GM12892 (cell line): ENCODE results near the gene NKAPD1.

ENCODE experiments used
- POLR2A ChIP-seq: IDR thresholded peaks from 2 replicates; pipeline ENCODE4 v1.6.1; 2011; ENCODE audit warnings: low read depth, low read length, control low read depth
- TAF1 ChIP-seq: IDR thresholded peaks from 2 replicates; pipeline ENCODE4 v1.6.1; 2011; ENCODE audit warnings: low read depth, mild to moderate bottlenecking, control low read depth, low read length, borderline replicate concordance

DNA sequence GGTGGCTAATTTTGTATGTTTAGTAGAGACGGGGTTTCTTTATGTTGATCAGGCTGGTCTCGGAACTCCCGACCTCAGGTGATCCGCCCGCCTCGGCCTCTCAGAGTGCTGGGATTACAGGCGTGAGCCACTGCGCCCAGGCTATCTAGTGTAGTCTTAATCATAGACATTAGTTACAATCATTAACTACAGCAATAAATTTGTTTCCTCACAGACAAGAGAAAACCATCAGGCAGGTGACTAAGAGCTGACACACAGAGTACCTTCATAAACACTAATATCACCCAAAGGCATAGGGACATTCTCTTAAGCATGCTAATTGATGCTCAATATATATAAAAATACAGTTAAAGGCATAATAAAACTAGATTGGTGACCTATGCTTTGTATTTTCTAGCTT is 32.0 kb downstream of the NKAPD1 start:
- no peak for TF ChIP-seq TAF1
- TF ChIP-seq POLR2A: no peak
